Prostate gland (tissue), 2 donors: ENCODE measurements around the gene TSG101.

Experiments
- POLR2A ChIP-seq: fragments of 450-650 bp; IDR thresholded peaks from one replicate; pipeline ENCODE4 v1.6.1; 2016; ENCODE audit warnings: antibody characterized with exemption, mild to moderate bottlenecking
- TF ChIP-seq, protein P1 (sequence below), 4 experiments: fragments of 200-600 bp in 2 of 4; fragments of 450-650 bp in 2 of 4; sonication (generic) in 2 of 4; IDR thresholded peaks; 1 replicate in 3 of 4; 2 replicates in 1 of 4; pipeline ENCODE4 v1.5.1; 2016 to 2019; ENCODE audit warnings: antibody characterized with exemption in 4 of 4, mild to moderate bottlenecking in 2 of 4, moderate library complexity in 2 of 4

DNA sequence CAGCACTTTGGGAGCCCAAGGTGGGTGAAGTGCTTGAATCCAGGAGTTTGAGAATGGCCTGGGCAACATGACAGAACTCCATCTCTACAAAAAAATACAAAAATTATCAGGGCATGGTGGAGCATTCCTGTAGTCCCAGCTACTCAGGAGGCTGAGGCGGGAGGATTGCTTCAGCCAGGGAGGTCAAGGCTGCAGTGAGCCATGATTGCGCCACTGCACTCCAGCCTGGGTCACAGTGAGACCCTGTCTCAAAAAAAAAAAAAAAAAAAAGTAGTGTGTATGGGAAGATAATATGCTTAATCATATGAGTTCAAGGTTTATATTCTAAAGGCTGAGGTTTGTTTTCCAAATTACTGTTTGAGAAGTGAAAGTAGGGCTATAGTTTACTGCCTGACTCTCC is 60.3 kb downstream of the TSG101 start:
- TF ChIP-seq, protein P1, sequence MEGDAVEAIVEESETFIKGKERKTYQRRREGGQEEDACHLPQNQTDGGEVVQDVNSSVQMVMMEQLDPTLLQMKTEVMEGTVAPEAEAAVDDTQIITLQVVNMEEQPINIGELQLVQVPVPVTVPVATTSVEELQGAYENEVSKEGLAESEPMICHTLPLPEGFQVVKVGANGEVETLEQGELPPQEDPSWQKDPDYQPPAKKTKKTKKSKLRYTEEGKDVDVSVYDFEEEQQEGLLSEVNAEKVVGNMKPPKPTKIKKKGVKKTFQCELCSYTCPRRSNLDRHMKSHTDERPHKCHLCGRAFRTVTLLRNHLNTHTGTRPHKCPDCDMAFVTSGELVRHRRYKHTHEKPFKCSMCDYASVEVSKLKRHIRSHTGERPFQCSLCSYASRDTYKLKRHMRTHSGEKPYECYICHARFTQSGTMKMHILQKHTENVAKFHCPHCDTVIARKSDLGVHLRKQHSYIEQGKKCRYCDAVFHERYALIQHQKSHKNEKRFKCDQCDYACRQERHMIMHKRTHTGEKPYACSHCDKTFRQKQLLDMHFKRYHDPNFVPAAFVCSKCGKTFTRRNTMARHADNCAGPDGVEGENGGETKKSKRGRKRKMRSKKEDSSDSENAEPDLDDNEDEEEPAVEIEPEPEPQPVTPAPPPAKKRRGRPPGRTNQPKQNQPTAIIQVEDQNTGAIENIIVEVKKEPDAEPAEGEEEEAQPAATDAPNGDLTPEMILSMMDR (IDR thresholded peaks at IDR 0.05) = no peak
- TF ChIP-seq POLR2A = no peak
